ENCODE results near the gene TRMT13.

GRCh38 chr1:100183370-100183769, 50.4 kb downstream of the TRMT13 start:
- no peak for TF ChIP-seq EZH2phosphoT487 (IDR thresholded peaks at IDR 0.05)
- TF ChIP-seq EZH2 (IDR thresholded peaks at IDR 0.05) = no peak
